Parathyroid adenoma (tissue), 2 donors: ENCODE data around the gene NEK2.
"Not testable (repeated sequence)": the region's sequence is repeated elsewhere in the genome, so short reads cannot be mapped to it uniquely, and the experiment has no call there.

Experiments used
- H2AFZ ChIP-seq: fragments of 300-600 bp; sonication (generic); one replicate; pipeline ENCODE4 v1.7.0; 2017; ENCODE audit warnings: antibody characterized with exemption, mild to moderate bottlenecking
- H3K27ac ChIP-seq: fragments of 300-600 bp; sonication (generic); one replicate; pipeline ENCODE4 v1.7.0; 2017
- H3K27me3 ChIP-seq: fragments of 300-600 bp; sonication (generic); one replicate; pipeline ENCODE4 v1.7.0; 2017; ENCODE audit warnings: low read length; ENCODE audit not compliant: control insufficient read depth, insufficient read depth
- H3K36me3 ChIP-seq: fragments of 300-600 bp; sonication (generic); one replicate; pipeline ENCODE4 v1.7.0; 2017; ENCODE audit warnings: low read length; ENCODE audit not compliant: control insufficient read depth, insufficient read depth
- H3K4me1 ChIP-seq: fragments of 300-600 bp; sonication (generic); one replicate; pipeline ENCODE4 v1.7.0; 2017; ENCODE audit warnings: control low read depth
- H3K4me2 ChIP-seq: fragments of 300-600 bp; sonication (generic); one replicate; pipeline ENCODE4 v1.7.0; 2017; ENCODE audit warnings: low read length
- H3K4me3 ChIP-seq: fragments of 300-600 bp; sonication (generic); one replicate; pipeline ENCODE4 v1.7.0; 2017; ENCODE audit warnings: low read depth, low read length
- H3K79me2 ChIP-seq: fragments of 300-600 bp; sonication (generic); one replicate; pipeline ENCODE4 v1.7.0; 2017; ENCODE audit warnings: control low read depth
- H3K9ac ChIP-seq: fragments of 300-600 bp; sonication (generic); one replicate; pipeline ENCODE4 v1.7.0; 2017; ENCODE audit warnings: mild to moderate bottlenecking
- H3K9me3 ChIP-seq: fragments of 300-600 bp; sonication (generic); one replicate; pipeline ENCODE4 v1.7.0; 2017; ENCODE audit warnings: low read length; ENCODE audit not compliant: control insufficient read depth
- CTCF ChIP-seq: fragments of 300-600 bp; sonication (generic); IDR thresholded peaks from one replicate; pipeline ENCODE4 v1.7.0; 2017; ENCODE audit warnings: antibody characterized with exemption, mild to moderate bottlenecking
- donor health status: primary hyperparathyroidism.

NEK2 gene

GRCh38 chr1:211631168-211631567 is 44.3 kb downstream of the NEK2 start:
- no peaks in the 10 kb centered on the region for H3K36me3 ChIP-seq
- H3K27ac ChIP-seq: no peak overlapping the region
- H3K27me3 ChIP-seq: no peaks in the 10 kb centered on the region
- no peak overlapping the region for H3K9ac ChIP-seq
- no peaks in the 10 kb centered on the region for H3K9me3 ChIP-seq
- TF ChIP-seq CTCF: no peak
- no peak overlapping the region for H2AFZ ChIP-seq
- no peak overlapping the region for H3K4me2 ChIP-seq
- H3K4me3 ChIP-seq: no peak overlapping the region
- H3K4me1 ChIP-seq: no peaks in the 10 kb centered on the region
- H3K79me2 ChIP-seq: no peaks in the 10 kb centered on the region

- H3K9ac ChIP-seq: no peak overlapping the region
- H3K4me2 ChIP-seq: no peak overlapping the region
- H3K4me3 ChIP-seq: no peak overlapping the region
- no peaks in the 10 kb centered on the region for H3K79me2 ChIP-seq
- no peaks in the 10 kb centered on the region for H3K9me3 ChIP-seq
- H3K27ac ChIP-seq: no peak overlapping the region
- H3K36me3 ChIP-seq: no peaks in the 10 kb centered on the region
- H2AFZ ChIP-seq: no peak overlapping the region
- H3K27me3 ChIP-seq: no peaks in the 10 kb centered on the region
- TF ChIP-seq CTCF: no peak
- no peaks in the 10 kb centered on the region for H3K4me1 ChIP-seq
Observed at GRCh38 chr1:211630236-211631081, 45.0 kb downstream of the NEK2 start.

- Histone ChIP-seq H3K9me3 (no peaks in the 10 kb centered on the region), H3K4me3 (no peak overlapping the region), H3K79me2 (no peaks in the 10 kb centered on the region), H3K4me1 (no peaks in the 10 kb centered on the region), H3K4me2 (no peak overlapping the region), H3K9ac (no peak overlapping the region), H2AFZ (no peak overlapping the region), H3K27ac (no peak overlapping the region), H3K27me3 (no peaks in the 10 kb centered on the region), H3K36me3 (no peaks in the 10 kb centered on the region)
- TF ChIP-seq CTCF: no peak
Observed at GRCh38 chr1:211628417-211628816, 47.0 kb downstream of the NEK2 start.

- Histone ChIP-seq H3K79me2 (no peaks in the 10 kb centered on the region), H2AFZ (no peak overlapping the region), H3K36me3 (no peaks in the 10 kb centered on the region), H3K4me3 (no peak overlapping the region), H3K9ac (no peak overlapping the region), H3K9me3 (no peaks in the 10 kb centered on the region), H3K4me2 (no peak overlapping the region), H3K27me3 (no peaks in the 10 kb centered on the region), H3K4me1 (no peaks in the 10 kb centered on the region), H3K27ac (no peak overlapping the region)
- TF ChIP-seq CTCF: no peak
Observed at GRCh38 chr1:211627259-211627658, 48.2 kb downstream of the NEK2 start.

- H3K4me1 ChIP-seq, H3K9me3 ChIP-seq, H3K9ac ChIP-seq, H3K4me3 ChIP-seq, H3K79me2 ChIP-seq, H3K36me3 ChIP-seq, H3K27ac ChIP-seq, H3K4me2 ChIP-seq, H3K27me3 ChIP-seq, H2AFZ ChIP-seq: not testable (repeated sequence)
Observed at GRCh38 chr1:211625866-211626265, 49.6 kb downstream of the NEK2 start.
